B cell (primary cell): ENCODE data around the gene DSCAML1. TPM values are rescaled to one million over a fixed set of nuclear protein-coding genes. Genes with fewer than 3 reads are reported as not detected.

ENCODE experiments used
- ATAC-seq: fragments of 200-7000 bp; cut with Tn5 transposase; one replicate; pipeline ENCODE4 v1.10.0; 2021; ENCODE audit warnings: low read depth, mild to moderate bottlenecking, moderate number of reproducible peaks, moderate library complexity
- CTCF ChIA-PET: fragments of 350-600 bp; sonication (Branson Sonifier 250); formaldehyde crosslinking; loops from one replicate; lab custom pipeline; 2021; ENCODE audit warnings: antibody characterized with exemption, inconsistent platforms; lab: Charles Lee
- POLR2A ChIA-PET: fragments of 350-600 bp; sonication (Branson Sonifier 250); formaldehyde crosslinking; loops from one replicate; lab custom pipeline; 2021; ENCODE audit warnings: antibody characterized with exemption; lab: Charles Lee
- DNase-seq: peaks from one replicate; pipeline ENCODE4 v3.0.0; 2013
- H2AFZ ChIP-seq: 2 replicates; pipeline ENCODE4 v1.6.1; 2012; ENCODE audit warnings: mild to moderate bottlenecking, low read depth, low read length; ENCODE audit not compliant: insufficient read depth, poor library complexity, severe bottlenecking
- H3K27ac ChIP-seq, 2 donors: 1 replicate in 1 of 2; 2 replicates in 1 of 2; pipeline ENCODE4 v1.5.1; 2012 to 2013; ENCODE audit warnings: low read length in 2 of 2, mild to moderate bottlenecking in 2 of 2, moderate library complexity in 1 of 2
- H3K27me3 ChIP-seq, 4 experiments: fragments of 200-600 bp in 1 of 4; sonication (generic) in 1 of 4; replicated peaks in 1 of 4; 1 replicate in 2 of 4; 2 replicates in 2 of 4; pipeline versions ENCODE4 v1.6.1 to v1.7.0; 2013 to 2016; ENCODE audit warnings: low read length in 3 of 4, mild to moderate bottlenecking in 2 of 4, mixed read lengths in 1 of 4, moderate library complexity in 1 of 4; ENCODE audit not compliant: insufficient read depth in 4 of 4, control insufficient read depth in 3 of 4; ENCODE audit errors: control extremely low read depth in 1 of 4
- H3K36me3 ChIP-seq, 2 experiments: replicated peaks in 1 of 2; 1 replicate in 1 of 2; 2 replicates in 1 of 2; pipeline versions ENCODE4 v1.6.1 to v1.7.1; 2013; ENCODE audit warnings: low read length in 1 of 2; ENCODE audit not compliant: insufficient read depth in 2 of 2, control insufficient read depth in 1 of 2; ENCODE audit errors: control extremely low read depth in 1 of 2, extremely low read depth in 1 of 2
- H3K4me1 ChIP-seq, 2 donors: fragments of 200-600 bp in 1 of 2; sonication (generic) in 1 of 2; 1 replicate in 1 of 2; 2 replicates in 1 of 2; pipeline versions ENCODE4 v1.5.1 to v1.6.1; 2013 to 2017; ENCODE audit warnings: low read length in 2 of 2; ENCODE audit not compliant: control insufficient read depth in 2 of 2, insufficient read depth in 2 of 2
- H3K4me2 ChIP-seq: replicated peaks from 2 replicates; pipeline ENCODE3; 2012; ENCODE audit warnings: mild to moderate bottlenecking, low read depth, low read length; ENCODE audit not compliant: poor library complexity, severe bottlenecking
- H3K4me3 ChIP-seq, 5 experiments: fragments of 200-600 bp in 1 of 5; sonication (generic) in 1 of 5; 1 replicate in 3 of 5; 2 replicates in 2 of 5; pipeline versions ENCODE4 v1.5.1 to v1.7.0; 2011 to 2016; ENCODE audit warnings: low read length in 4 of 5, mild to moderate bottlenecking in 4 of 5, low read depth in 2 of 5, control low read depth in 1 of 5, moderate library complexity in 1 of 5; ENCODE audit not compliant: insufficient read depth in 1 of 5; ENCODE audit errors: control extremely low read depth in 1 of 5, extremely low read depth in 1 of 5
- H3K79me2 ChIP-seq: fragments of 200-600 bp; sonication (generic); one replicate; pipeline ENCODE4 v1.6.0; 2016; ENCODE audit warnings: low read length; ENCODE audit not compliant: control insufficient read depth, insufficient read depth
- H3K9ac ChIP-seq: fragments of 200-600 bp; sonication (generic); 2 replicates; pipeline ENCODE4 v1.6.1; 2017; ENCODE audit warnings: mild to moderate bottlenecking, low read length, moderate library complexity
- H3K9me3 ChIP-seq, 3 donors: one replicate each; pipeline versions ENCODE4 v1.6.1 to v1.7.1; 2013; ENCODE audit warnings: low read length in 2 of 3; ENCODE audit not compliant: control insufficient read depth in 2 of 3, insufficient read depth in 1 of 3; ENCODE audit errors: control extremely low read depth in 1 of 3
- H4K20me1 ChIP-seq: 2 replicates; pipeline ENCODE4 v1.6.0; 2012; ENCODE audit warnings: mild to moderate bottlenecking, low read length; ENCODE audit not compliant: insufficient read depth, control insufficient read depth, poor library complexity, severe bottlenecking
- H3K27ac Mint-ChIP-seq: one replicate; pipeline ENCODE4 v1.8.0; 2021; ENCODE audit warnings: mixed read lengths
- H3K27me3 Mint-ChIP-seq: one replicate; pipeline ENCODE4 v1.8.0; 2021; ENCODE audit warnings: mixed read lengths
- H3K4me1 Mint-ChIP-seq: one replicate; pipeline ENCODE4 v1.8.0; 2021; ENCODE audit warnings: mixed read lengths
- H3K4me3 Mint-ChIP-seq: one replicate; pipeline ENCODE4 v1.8.0; 2021; ENCODE audit warnings: mixed read lengths
- H3K9me3 Mint-ChIP-seq: one replicate; pipeline ENCODE4 v1.8.0; 2022; ENCODE audit warnings: mixed read lengths; ENCODE audit not compliant: insufficient read depth
- EZH2 ChIP-seq: IDR thresholded peaks from 2 replicates; pipeline ENCODE4 v1.6.1; 2012; ENCODE audit warnings: borderline replicate concordance, low read depth, mild to moderate bottlenecking, moderate library complexity, low read length; ENCODE audit not compliant: insufficient read depth, poor library complexity, severe bottlenecking
- WGBS: methylation state at CpG from one replicate; pipeline ENCODE4 v1.1.5; 2013; ENCODE audit warnings: missing lambda C conversion rate; ENCODE audit not compliant: insufficient coverage; 5-methylcytosine and 5-hydroxymethylcytosine counted together
- intact Hi-C: fragments of 100-400 bp; cut with micrococcal nuclease; formaldehyde crosslinking; loops from one replicate; pipeline ENCODE4 v1.10.0; 2022
- polyA plus RNA-seq: library from polyadenylated mRNA; depleted of rRNA; stranded (reverse); fragments of >200 nt; gene quantifications from 2 replicates; pipeline ENCODE4 v1.2.3, GENCODE V29; 2012
- total RNA-seq, 2 donors: library from RNA; stranded (reverse); fragments of 120-200 nt in 1 of 2; gene quantifications; 1 replicate in 1 of 2; 2 replicates in 1 of 2; pipeline versions ENCODE4 v1.2.3 to v1.2.4, GENCODE V29; 2013 to 2022
- TF ChIP-seq, protein P1 (sequence below): fragments of 200-600 bp; IDR thresholded peaks from one replicate; pipeline ENCODE4 v1.8.0; 2022; ENCODE audit warnings: antibody characterized with exemption, mild to moderate bottlenecking

The DSCAML1 gene
- total and polyA plus RNA-seq, 2 donors (not counting 1 experiment from before 2014, with no cell fraction given): 1.2 to 6.2 TPM

DNA sequence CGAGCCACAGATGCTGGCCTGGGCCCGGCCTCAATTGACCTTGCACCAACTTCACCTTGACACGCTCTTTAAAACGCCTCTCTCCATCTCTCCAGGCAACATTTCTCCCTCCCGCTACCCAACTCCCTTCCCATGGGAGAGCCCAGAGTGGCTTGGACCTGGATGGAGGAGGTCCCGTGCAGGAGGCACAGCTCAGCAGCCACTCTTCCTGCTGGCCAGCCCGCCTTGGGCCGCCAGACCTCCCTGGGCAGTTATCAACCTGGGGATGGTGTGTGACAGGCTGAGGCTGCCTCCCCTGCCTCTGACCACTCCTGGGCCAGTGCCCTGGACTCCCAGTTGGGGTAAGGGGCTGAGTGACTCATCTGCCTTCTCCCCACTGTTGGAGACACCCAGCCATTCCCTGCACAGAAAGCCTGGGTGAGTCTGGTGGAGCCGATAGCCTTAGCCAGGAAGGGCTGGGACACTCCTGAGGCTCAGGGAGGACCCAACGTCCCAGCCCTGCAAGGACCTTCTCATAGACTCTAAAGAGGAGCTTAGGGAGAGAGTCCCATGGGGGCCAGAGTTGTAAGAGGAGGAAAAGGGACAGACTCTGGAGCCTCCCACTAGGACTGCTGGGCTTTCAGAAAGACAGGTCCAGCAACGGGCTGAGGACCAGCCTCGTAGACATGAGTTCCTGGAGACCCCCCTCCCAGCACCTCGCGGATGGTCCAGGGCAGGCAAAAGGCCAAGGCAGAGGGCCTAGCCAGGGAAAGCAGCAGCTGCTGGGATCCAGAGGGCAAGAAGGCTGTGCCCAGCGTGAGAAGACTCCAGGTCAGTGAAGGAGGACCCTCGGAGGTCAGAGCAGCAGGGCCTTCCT is 337.7 kb downstream of the DSCAML1 start:
- DNase-seq: no peak
- no peak overlapping the region for H2AFZ ChIP-seq
- no peaks in the 10 kb centered on the region for H3K9me3 ChIP-seq
- H3K4me2 ChIP-seq: no peak overlapping the region
- POLR2A ChIA-PET: no interaction called here
- H3K79me2 ChIP-seq: no peaks in the 10 kb centered on the region
- Mint-ChIP-seq H3K27ac (no peak overlapping the region), H3K9me3 (no peaks in the 10 kb centered on the region), H3K4me3 (no peak overlapping the region), H3K4me1 (peaks cover 3% of the 10 kb centered on the region), H3K27me3 (peaks cover 10% of the 10 kb centered on the region)
- no peaks in the 10 kb centered on the region for H3K4me1 ChIP-seq
- CTCF ChIA-PET: no interaction called here
- H3K27ac ChIP-seq: no peak overlapping the region
- H4K20me1 ChIP-seq: no peaks in the 10 kb centered on the region
- H3K9ac ChIP-seq: no peak overlapping the region
- no peaks in the 10 kb centered on the region for H3K36me3 ChIP-seq
- 94% methylated on average over 13 of the region's 16 CpGs for WGBS
- intact Hi-C loops: no loop called here
- TF ChIP-seq, protein P1, sequence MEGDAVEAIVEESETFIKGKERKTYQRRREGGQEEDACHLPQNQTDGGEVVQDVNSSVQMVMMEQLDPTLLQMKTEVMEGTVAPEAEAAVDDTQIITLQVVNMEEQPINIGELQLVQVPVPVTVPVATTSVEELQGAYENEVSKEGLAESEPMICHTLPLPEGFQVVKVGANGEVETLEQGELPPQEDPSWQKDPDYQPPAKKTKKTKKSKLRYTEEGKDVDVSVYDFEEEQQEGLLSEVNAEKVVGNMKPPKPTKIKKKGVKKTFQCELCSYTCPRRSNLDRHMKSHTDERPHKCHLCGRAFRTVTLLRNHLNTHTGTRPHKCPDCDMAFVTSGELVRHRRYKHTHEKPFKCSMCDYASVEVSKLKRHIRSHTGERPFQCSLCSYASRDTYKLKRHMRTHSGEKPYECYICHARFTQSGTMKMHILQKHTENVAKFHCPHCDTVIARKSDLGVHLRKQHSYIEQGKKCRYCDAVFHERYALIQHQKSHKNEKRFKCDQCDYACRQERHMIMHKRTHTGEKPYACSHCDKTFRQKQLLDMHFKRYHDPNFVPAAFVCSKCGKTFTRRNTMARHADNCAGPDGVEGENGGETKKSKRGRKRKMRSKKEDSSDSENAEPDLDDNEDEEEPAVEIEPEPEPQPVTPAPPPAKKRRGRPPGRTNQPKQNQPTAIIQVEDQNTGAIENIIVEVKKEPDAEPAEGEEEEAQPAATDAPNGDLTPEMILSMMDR: no peak
- no peak for TF ChIP-seq EZH2
- H3K27me3 ChIP-seq: peaks cover 0 to 4% (median 0%) of the 10 kb centered on the region in 4 experiments
- no peak overlapping the region for H3K4me3 ChIP-seq
- no peak for ATAC-seq
